IPS-NIHi7 (cell line): Measurements from ENCODE around the gene UBE2V1.
A peak's percentile ranks its signal among the peaks of the same experiment; 100 is the strongest.

Experiments
- DNase-seq: peaks from one replicate; pipeline ENCODE4 v3.0.0; 2012; ENCODE audit warnings: mixed read lengths; ENCODE audit errors: extremely low spot score

The UBE2V1 gene

GRCh38 chr20:50044353-50044960 is 68.5 kb downstream of the UBE2V1 start:
- no peak for DNase-seq

GRCh38 chr20:50043573-50044352 is 69.2 kb downstream of the UBE2V1 start:
- DNase-seq: no peak

GRCh38 chr20:50042370-50043313 is 70.3 kb downstream of the UBE2V1 start:
- DNase-seq: no peak

- no peak for DNase-seq
Measured at GRCh38 chr20:50041246-50041873, 71.6 kb downstream of the UBE2V1 start.

GRCh38 chr20:50040432-50041245 is 72.3 kb downstream of the UBE2V1 start:
- DNase-seq: no peak

- no peak for DNase-seq
Measured at GRCh38 chr20:50039706-50040431, 73.1 kb downstream of the UBE2V1 start.

- peak; percentile 63 for DNase-seq
Measured at GRCh38 chr20:50038574-50038991, 74.4 kb downstream of the UBE2V1 start.

- no peak for DNase-seq
Measured at GRCh38 chr20:50038169-50038568, 74.8 kb downstream of the UBE2V1 start.

- DNase-seq: no peak
Measured at GRCh38 chr20:50037575-50037974, 75.4 kb downstream of the UBE2V1 start.

GRCh38 chr20:50037123-50037522 is 75.8 kb downstream of the UBE2V1 start:
- DNase-seq: no peak

- no peak for DNase-seq
Measured at GRCh38 chr20:50036703-50037102, 76.2 kb downstream of the UBE2V1 start.

GRCh38 chr20:50034567-50035180 is 78.3 kb downstream of the UBE2V1 start:
- no peak for DNase-seq

- no peak for DNase-seq
Measured at GRCh38 chr20:50032955-50033666, 79.8 kb downstream of the UBE2V1 start.
